ENCODE results near the gene SLC47A1.

The SLC47A1 gene

DNA sequence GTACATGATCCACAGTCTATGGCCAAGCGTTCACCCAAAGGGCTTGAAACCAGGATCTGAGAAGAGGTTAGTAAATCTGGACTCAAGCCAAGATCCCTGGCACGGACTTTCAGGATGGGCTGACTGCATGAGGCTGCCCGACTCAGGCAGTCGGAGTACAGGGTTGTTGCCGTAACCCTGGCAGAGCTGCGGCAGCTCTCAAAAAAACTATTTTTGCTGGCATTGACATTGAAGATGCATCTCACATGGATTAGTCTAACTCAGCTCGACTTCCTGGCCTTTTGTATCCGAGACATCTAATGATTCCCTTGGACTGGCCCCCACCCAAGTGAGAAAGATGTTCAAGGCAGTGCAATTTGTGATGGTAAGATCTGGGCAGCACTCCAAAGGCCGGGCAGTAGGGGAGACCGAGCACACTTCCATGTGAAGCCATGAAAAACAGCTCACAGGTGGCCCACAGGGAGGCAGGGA lies 6.2 kb downstream of the SLC47A1 start:
- TF ChIP-seq REST (IDR thresholded peaks at IDR 0.05; ENCODE audit: insufficient read depth in 1 of 2, low read depth in 2 of 2, low read length in 2 of 2): no peak

DNA sequence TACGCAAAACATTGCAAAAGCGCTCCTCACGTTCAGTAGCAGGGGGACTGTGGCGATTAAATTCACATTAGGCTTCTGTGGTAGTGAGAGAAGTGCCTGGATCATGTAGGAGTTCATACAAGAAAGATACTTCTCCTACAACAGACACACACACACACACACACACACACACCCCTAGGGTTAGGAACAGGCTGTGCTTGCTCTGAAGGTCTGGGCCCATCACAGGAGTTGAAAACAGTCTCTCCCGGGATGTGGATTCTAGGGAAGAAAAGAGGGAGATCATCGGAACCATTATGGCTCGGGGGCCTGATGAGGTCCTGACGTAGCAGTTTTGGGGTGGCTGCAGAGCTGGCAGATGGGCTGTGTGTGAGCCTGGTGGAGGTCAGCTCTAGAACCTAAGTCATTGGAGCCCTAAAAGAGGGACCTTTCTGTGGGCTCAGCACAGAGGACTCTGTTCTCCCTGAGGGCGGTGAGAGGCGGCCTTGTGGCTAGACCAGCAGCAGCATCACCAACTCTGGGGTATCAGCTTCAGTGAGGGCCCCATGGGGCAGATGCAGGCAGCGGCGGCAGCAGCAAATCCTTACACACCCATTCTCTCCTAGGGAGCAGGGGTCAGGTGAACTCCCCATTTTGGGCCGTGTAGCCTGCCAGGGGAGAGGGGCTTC lies 7.2 kb downstream of the SLC47A1 start:
- no peak for TF ChIP-seq REST (IDR thresholded peaks at IDR 0.05; ENCODE audit: insufficient read depth in 1 of 2, low read depth in 2 of 2, low read length in 2 of 2)
- TF ChIP-seq FOXP2 (optimal IDR thresholded peaks at IDR 0.05; ENCODE audit: borderline replicate concordance, extremely low read depth, extremely low read length, insufficient read depth): no peak
- TF ChIP-seq TAF1 (IDR thresholded peaks at IDR 0.05; ENCODE audit: borderline replicate concordance, insufficient read depth, low read length): no peak
- TF ChIP-seq SIN3A (IDR thresholded peaks at IDR 0.05; ENCODE audit: borderline replicate concordance, insufficient read depth, low read length): no peak
- no peak for TF ChIP-seq POLR2AphosphoS5 (IDR thresholded peaks at IDR 0.05; ENCODE audit: low read depth, low read length)

- TF ChIP-seq SIN3A (IDR thresholded peaks at IDR 0.05; ENCODE audit: borderline replicate concordance, insufficient read depth, low read length) (no peak), REST (IDR thresholded peaks at IDR 0.05; ENCODE audit: insufficient read depth in 1 of 2, low read depth in 2 of 2, low read length in 2 of 2) (no peak), POLR2AphosphoS5 (IDR thresholded peaks at IDR 0.05; ENCODE audit: low read depth, low read length) (no peak), FOXP2 (optimal IDR thresholded peaks at IDR 0.05; ENCODE audit: borderline replicate concordance, extremely low read depth, extremely low read length, insufficient read depth) (no peak), TAF1 (IDR thresholded peaks at IDR 0.05; ENCODE audit: borderline replicate concordance, insufficient read depth, low read length) (no peak)
Observed at GRCh38 chr17:19541445-19541844, 7.8 kb downstream of the SLC47A1 start.

DNA sequence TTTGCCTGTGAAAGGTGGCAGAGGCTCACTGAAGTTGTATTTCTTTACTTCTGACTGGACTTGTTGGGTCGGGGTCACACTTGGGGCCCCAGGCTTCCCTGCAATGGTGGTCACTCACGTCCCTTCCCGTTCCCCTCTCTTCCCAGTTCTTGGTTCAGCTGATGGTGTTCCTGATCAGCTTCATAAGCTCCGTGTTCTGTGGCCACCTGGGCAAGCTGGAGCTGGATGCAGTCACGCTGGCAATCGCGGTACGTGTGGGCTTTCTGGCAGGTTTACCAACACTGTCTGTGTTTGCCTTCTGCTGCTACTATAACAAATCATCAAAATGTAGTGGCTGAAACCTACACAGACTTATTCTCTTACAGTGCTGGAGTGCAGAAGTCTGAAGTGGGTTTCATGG lies 8.6 kb downstream of the SLC47A1 start:
- TF ChIP-seq POLR2AphosphoS5 (IDR thresholded peaks at IDR 0.05; ENCODE audit: low read depth, low read length) (no peak), SIN3A (IDR thresholded peaks at IDR 0.05; ENCODE audit: borderline replicate concordance, insufficient read depth, low read length) (no peak), REST (IDR thresholded peaks at IDR 0.05; ENCODE audit: insufficient read depth in 1 of 2, low read depth in 2 of 2, low read length in 2 of 2) (no peak), FOXP2 (optimal IDR thresholded peaks at IDR 0.05; ENCODE audit: borderline replicate concordance, extremely low read depth, extremely low read length, insufficient read depth) (no peak), TAF1 (IDR thresholded peaks at IDR 0.05; ENCODE audit: borderline replicate concordance, insufficient read depth, low read length) (no peak)

DNA sequence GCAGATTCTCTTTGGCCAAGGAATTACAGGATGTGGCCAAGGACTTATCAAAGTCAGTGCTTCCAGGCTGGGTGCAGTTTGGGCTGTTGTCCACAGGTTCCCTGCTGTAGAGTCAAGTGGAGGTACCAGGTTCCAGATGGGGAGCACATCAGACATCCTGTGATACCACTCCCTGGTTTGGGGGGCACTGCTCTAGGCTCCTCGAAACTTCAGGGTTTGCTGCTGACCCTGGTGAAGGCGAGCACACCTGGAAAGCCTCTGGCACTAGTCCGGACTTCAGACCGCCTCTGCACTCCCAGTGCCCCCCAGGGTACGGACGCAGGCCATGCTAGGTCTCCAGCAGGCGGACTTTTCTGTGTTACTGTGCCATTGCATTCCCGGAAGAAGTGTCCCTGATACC lies 10.7 kb downstream of the SLC47A1 start:
- TF ChIP-seq POLR2AphosphoS5 (IDR thresholded peaks at IDR 0.05; ENCODE audit: low read depth, low read length) (no peak), TAF1 (IDR thresholded peaks at IDR 0.05; ENCODE audit: borderline replicate concordance, insufficient read depth, low read length) (no peak), REST (IDR thresholded peaks at IDR 0.05; ENCODE audit: insufficient read depth in 1 of 2, low read depth in 2 of 2, low read length in 2 of 2) (no peak), FOXP2 (optimal IDR thresholded peaks at IDR 0.05; ENCODE audit: borderline replicate concordance, extremely low read depth, extremely low read length, insufficient read depth) (no peak)
